ENCODE measurements around the gene NADK2.
"Not testable (repeated sequence)": the region's sequence is repeated elsewhere in the genome, so short reads cannot be mapped to it uniquely, and the experiment has no call there.

Gene NADK2, protein sequence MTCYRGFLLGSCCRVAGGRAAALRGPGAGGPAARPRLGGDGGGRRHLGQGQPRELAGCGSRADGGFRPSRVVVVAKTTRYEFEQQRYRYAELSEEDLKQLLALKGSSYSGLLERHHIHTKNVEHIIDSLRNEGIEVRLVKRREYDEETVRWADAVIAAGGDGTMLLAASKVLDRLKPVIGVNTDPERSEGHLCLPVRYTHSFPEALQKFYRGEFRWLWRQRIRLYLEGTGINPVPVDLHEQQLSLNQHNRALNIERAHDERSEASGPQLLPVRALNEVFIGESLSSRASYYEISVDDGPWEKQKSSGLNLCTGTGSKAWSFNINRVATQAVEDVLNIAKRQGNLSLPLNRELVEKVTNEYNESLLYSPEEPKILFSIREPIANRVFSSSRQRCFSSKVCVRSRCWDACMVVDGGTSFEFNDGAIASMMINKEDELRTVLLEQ

DNA sequence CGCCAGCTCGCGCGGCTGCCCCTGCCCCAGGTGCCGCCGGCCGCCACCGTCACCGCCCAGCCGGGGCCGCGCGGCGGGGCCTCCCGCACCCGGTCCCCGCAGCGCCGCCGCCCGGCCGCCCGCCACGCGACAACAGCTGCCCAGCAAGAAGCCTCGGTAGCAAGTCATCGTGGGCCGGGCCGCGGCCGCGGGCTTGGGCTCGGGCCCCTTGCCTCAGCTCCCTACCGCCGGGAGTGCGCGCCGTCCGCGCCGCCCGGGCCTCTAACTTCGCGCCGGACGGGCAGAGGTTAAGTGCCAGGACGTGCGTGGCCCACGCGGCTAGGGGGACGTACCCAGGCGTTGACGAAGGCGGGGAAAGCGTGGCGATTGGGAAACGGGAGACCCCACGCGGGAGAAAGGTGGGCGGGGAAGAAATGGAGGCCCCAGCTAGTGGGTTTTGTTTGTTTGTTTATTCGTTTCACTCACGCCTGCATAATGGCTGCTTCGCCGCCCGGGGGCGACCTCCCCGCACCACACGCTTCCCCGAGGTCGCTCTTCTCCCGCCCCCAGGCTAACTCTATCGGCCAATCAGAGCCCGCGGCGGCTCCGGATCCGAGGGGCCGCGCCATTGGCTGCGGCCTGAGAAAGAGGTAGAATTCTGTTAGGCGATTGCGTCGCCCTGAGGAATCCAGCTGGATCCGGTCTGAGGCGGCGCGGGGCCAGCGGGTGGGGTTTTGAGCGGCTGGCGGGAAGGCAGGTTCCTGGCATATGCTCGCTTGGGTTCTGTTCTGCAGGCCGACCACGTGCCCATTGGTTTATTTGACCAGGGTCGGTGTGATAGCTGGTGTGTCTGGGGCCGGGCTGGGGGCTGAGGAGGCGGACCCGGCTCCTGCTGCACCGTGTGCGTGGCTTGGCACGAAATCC lies at the start of gene NADK2:
TSS of gene NADK2 (minus strand) at position 295 of the 903 bp plus-strand sequence. CDS start at position 168, 127 bp downstream.
- DNase-seq (ENCODE audit: low spot score) = peak; percentile 97

DNA sequence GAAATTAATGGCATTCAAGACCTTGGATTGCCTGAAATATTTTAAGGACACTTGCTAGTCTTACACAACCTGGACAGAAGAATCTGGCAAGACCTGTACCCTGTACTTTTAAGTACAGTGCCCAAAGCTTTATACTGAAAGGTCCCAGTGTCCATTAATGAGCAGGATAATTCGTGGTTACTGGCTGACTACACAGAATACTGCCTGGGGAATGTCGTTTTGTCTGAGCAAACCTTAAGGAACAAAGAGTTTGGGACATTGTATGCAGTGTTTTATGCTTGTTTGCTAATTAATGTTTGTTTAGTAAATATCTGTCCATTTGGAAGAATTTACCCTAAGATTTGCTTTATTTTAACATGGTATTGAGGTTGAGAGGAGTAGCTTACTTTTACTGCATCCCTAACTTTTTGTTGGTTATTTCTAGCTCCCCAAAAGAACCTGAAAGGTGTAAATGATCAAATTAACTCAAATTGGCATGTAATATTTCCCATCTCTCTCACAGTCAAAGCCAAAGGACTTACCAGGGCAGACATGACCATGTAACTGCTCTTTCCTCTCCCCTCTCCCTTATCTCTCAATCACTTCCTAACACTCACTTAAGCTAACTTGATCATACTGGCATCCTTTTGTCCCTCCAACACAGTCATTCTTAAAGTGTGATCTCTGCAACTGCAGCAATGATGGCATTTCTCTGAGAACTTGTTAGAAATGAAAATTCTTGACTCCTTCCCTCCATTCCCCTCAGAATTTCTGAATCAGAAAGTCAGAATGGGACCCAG lies 44.3 kb upstream of the NADK2 start:
- DNase-seq (ENCODE audit: low spot score) = no peak

DNA sequence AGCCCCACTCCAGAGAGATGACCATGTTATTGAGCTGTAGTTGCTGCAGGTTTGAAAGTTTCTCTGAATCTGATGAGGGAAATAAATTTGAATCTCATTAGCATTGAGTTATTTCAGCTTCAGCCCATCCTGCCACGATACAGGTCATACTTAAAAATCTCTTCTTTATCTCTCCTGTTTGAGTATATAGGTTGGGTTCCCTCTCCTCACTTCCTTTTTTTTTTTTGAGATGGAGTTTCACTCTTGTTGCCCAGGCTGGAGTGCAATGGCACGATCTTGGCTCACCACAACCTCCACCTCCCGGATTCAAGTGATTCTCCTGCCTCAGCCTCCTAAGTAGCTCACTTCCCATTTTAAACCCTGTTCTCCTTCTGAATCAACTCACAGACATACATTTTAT lies 42.0 kb upstream of the NADK2 start:
- DNase-seq (ENCODE audit: low spot score) = not testable (repeated sequence)

DNA sequence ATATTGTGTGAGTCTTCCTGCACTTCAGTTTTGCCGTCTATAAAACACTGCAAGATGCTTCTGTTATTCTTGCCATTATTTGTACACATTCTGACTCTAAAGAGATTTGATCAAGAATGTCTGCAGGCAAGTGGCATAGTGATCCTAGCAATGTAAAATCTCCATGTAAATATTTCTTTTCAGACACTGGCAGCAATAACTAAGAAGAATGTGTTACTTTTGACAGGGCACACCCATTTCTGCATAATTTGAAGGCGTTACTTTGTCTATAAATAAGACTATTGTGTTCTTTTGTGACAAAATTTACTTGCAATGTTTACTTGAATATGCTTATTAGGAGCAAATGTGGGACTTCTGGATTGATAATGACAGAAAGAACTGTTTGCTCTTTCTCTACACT lies 39.9 kb upstream of the NADK2 start:
- no peak for DNase-seq (ENCODE audit: low spot score)

DNA sequence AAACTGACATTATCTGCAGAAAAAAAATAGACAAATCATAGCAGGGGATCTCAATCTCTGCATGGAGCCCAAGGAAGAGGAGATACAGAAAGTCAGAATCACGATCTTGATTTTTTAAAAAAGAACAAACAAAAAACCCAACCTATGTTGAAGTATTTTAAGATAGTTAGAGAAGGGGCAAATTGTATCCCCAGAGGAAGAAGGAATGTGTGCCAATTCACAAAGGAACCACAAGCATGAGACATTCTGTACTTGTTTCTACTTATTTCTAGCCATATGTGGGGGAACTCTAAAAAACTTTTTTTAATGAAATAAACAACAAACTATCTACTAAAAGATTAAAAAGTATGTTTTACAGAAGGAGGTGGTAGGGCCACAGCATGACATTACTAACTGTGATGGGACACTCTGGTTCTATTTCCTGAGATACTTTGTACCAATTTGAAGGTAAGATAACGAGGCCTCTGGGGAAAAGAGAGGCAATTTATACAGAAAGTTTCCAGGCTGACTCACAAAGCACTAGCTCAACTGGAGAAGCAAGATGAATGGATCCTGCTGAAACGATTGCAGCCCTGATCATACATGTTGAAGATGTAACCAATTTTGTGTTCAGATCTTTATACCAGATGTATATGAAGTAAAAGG lies 37.5 kb upstream of the NADK2 start:
- DNase-seq (ENCODE audit: low spot score) = no peak

DNA sequence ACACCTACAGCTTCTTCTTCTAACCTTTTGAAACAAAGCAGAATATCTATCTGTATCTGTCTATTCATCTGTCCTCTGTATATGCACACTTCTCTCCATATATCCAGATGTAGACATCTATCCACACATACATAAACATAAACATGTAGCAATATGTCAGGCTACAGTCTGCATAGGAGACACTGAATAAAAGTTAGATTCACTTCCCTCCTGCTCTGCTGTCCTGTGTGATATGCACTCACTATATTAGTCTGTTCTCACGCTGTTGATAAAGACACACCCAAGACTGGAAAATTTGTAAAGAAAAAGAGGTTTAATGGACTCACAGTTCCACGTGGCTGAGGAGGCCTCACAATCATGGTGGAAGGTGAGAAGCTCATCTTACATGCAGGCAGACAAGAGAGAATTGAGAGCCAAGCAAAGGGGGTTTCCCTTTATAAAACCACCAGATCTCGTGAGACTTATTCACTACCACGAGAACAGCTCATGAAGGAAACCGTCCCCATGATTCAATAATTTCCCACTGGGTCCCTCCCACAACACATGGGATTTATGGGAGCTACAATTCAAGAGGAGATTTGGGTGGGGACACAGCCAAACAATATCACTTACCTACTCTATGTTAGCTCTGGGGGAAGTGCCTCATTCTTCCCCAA lies 35.9 kb upstream of the NADK2 start:
- no peak for DNase-seq (ENCODE audit: low spot score)

DNA sequence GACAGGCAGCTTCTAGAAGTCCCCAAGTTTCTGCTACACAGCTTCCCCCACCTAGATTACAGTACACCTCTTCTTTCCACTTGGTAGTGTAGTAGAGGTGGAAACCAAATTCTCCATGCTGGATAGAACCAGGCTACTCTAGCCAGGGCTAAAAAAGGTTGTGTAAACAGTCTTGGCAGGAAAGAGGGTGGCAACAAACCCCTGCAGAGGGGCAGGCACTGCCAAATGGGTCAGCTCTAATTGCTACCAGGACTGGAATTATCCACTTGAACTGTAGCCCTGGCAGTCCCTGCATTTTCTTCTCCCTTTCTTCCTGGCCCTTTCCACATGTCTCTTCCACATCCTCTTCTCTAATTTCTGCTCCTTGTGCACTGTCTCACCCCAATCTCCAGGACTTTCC lies 35.1 kb upstream of the NADK2 start:
- peak; percentile 92 for DNase-seq (ENCODE audit: low spot score)

DNA sequence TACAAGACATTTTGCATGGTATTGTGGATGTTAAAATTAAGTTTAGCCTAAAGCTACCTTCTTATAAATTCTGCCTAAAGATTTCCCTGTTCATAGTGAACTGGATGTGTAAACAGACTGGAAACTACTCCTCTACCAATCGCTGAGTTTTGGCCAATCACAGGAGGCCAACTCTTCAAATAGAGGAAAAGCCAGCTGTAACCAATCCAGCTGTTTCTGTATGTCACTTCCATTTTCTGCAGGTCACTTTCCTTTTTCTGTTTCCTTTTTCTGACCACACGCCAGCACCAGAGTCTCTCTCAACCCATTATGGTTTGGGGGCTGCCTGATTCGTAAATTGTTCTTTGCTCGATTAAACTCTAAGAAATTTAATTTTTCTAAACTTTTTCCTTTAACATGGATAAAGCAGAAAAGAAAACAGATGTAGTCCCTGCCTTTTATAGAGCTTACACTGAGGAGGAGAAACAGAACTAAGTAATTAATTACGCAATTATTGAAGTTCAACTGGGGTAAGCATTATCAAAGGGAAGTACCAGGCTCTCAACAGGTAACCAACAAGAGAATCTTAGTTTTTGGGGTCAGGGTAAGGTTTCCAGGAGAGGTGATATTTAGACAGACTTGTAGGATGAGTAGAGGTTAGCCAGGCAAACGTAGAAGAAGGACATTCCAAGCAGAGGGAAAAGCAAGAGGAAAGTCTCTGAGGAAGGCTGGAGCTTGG lies 32.2 kb upstream of the NADK2 start:
- no peak for DNase-seq (ENCODE audit: low spot score)

DNA sequence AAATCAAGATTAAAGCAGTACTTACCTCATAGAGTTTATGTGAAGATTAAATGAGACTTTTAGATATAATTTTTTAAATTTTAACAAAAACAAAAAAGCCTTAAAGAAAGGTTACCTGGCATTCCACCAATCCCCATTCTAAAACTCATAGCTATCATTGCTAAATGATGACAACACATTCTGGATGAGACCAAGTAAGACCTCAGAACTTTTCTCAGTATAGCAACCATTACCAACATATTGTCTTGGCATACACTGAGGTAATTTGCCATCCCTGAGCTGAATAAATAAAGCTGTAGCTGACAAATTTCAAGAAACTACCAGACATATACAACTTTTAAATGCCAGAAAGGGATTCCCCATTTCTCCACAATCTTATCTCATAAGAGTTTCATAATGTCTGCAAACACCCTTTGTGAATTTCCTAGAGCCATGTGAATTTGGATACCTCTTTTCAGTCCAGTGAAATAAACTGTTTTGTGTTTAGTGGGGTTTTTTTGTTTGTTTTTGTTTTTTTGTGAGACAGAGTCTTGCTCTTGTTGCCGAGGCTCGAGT lies 30.5 kb upstream of the NADK2 start:
- no peak for DNase-seq (ENCODE audit: low spot score)

DNA sequence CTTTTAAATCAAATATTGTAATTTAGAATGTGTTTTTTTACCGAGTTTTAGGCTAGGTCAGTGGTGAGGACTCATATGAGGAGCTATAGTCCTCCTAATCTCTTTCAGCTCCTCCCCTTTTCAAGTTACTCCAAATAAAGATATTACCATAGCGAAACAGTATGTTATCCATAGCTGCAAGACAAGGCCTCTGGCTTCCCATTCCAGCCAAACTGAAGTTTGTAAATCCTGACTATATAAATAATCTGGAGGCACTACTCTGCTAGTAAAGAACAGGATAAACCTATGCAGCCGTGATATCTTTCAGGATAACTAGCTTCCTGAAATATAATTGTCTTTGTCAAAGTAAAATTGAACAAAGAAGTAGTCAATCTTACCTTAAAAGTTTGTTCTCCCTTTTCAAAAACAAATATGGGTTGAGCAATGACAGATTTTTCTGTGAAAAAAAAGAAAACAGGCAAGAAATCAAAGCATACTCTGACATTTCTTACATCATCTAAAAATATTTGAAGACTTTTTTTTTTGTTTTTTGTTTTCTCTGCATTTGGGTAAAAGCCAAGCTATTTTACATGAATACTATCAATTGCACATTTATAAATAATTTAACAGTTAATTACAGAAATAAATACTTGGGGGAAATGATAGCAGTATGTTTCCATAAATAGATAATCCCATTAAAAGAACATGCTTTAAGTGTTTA lies 29.3 kb upstream of the NADK2 start:
- DNase-seq (ENCODE audit: low spot score) = no peak

DNA sequence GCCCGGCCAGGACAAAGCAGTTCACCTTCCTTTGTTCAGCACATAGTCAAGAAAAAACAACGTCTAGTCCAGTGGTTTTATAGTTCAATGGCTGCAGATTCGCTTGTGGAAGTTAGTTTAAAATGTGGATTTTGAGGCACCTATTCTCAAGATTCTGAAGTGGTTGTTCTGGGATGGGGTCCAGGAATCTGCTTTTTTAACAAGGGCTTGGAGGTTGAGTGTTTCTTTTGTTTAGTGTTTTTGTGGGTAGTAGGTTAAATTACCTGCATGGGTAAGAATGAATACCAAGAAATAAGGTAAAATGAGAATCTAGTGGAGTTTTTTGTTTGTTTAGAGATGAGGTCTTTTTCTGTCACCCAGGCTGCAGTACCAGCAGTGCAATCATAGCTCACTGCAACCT lies 28.4 kb upstream of the NADK2 start:
- no peak for DNase-seq (ENCODE audit: low spot score)

DNA sequence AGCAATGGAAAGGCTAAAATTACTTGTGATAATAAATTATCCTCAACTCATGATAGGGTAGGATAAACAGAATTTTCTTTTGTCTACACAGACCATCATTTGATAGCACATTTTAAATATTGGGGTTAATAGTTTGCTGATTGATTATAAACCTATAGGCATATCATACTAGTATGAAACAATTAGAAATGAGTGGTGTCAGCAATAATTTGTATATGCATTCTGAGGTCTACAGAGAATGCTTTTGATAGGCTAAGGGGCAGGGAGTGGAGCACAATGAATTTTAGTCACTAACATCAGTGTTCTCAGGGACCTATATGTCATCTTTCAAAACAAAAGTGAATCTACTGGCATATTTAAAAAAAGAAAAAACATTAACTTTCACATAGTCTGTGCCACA lies 27.8 kb upstream of the NADK2 start:
- DNase-seq (ENCODE audit: low spot score) = no peak

DNA sequence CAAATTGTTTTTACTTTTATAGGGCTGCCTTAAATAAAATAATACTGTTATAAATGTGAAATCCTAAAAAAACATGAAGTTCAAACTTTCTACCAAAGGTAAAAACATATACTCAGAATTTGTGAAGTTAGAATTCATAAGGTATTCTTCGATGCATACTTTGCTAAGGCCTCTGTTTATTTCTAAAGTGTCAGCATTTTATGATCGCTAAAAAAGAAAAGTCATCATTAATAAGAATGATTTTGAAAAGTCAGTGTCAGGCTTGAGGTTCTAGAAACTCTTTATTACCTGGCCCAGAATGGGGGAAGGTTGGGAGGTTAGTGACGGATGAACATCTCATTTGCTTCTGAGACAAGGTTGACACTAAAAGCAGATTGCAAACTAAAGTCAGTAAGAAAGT lies 26.2 kb upstream of the NADK2 start:
- DNase-seq (ENCODE audit: low spot score) = no peak

DNA sequence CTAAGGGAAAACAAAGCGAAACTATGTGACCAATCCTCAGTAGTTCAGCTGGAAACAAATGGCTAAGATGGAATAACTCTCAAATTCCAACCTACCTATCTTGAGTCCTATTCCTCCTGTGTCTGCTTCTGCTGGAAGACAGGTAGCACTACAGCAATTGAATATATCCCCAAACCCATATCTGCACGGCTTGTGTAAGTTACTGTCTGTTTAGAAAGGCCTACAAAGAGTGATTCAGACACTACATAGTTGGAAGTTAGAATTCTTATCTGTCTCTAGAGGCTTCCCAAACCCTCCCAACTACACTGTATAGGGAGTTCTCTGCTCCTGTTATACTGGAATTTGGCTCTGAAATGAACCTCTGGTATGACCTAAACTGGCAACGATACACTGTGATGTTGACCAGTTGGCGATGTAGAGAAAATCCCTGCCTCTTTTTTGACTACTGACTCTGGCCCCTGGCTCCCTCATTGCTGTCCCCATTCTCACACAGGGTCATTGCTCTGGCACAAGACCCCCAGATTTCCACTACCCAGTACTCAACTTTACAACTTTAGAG lies 22.6 kb upstream of the NADK2 start:
- DNase-seq (ENCODE audit: low spot score) = no peak

DNA sequence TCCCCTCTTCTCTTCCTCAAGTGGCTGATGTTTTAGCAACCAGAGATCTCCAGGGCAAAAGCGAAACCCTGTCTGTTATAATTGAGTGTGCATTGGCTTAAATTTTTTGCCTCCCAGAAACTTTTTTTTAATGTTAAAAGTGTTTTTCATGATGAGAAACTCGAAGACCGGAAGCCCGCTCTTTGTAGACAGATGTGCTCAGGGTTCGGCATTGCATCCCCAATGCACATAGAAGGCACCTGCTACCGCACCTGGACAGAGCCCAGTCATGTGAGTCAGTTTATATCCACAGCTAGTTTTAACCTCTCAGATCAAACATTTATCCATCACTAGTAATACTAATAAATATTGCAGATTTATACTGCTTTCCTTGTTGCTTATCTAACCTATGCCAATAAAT lies 19.5 kb upstream of the NADK2 start:
- no peak for DNase-seq (ENCODE audit: low spot score)

DNA sequence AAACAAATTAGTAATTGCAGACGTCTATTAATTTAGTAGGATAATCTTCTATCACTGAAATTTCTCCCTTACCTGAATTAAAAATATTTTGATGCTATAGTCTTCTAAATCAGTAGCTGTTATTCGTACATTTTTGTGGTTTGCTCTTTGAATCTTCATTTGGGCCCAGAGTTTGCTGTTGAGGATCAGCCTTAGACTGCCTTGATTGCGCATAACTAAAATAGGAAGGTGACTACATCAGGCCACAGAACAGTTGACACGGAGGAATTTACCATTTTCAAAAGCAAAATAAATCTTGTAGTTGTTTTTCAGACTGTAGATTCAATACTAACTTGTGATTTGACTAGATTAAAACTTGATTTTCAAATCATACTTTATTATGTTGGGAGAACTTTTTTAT lies 11.8 kb upstream of the NADK2 start:
- DNase-seq (ENCODE audit: low spot score) = no peak

DNA sequence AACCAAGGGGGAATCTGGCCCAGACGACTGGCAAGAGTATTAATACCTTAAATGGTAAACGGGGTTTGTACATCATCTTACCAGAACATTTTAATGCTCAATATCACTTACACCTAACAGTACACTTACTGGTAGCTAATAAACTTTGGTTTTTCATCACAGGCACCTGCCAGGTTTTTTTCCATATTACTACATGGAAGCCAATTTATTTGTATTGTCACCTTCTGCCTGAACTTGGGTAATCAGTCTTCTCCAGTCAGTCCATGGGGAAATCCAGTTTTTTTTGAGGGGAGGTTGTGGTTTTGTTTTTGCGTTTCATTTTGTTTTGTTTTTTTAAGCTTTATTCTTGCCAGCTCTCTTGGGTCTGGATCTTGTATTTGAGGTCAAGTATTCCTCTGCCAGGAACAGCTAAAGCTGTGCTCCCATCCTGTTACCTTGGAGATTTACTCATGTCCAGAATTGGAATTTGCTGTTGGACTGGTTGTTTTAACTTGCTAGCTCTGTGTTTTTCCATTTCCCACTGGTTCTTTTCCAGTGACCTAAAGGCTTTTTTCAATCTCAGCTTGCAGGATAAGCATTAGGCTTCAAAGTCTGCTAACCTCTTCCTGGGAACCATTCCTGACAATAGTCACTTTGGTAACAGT lies 11.1 kb upstream of the NADK2 start:
- DNase-seq (ENCODE audit: low spot score) = peak; percentile 74

DNA sequence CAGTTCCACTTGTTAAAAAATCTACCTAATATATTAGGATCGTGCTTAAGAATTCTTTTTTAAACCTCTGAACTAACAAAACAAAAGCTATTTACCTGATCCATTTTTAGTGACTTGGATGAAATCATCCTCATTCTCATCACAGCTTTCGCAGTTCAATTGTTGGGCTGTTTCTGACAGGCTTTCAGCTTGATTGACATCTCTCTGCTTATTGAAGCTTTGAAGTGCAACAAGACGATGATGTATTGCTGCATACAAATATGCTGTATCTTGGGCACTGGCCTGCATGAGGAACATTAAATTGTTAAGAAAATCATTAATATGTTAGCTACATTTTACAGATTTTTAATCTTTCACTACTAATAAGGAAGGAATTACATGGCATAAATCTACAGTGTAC lies 9.5 kb upstream of the NADK2 start:
- DNase-seq (ENCODE audit: low spot score) = no peak

DNA sequence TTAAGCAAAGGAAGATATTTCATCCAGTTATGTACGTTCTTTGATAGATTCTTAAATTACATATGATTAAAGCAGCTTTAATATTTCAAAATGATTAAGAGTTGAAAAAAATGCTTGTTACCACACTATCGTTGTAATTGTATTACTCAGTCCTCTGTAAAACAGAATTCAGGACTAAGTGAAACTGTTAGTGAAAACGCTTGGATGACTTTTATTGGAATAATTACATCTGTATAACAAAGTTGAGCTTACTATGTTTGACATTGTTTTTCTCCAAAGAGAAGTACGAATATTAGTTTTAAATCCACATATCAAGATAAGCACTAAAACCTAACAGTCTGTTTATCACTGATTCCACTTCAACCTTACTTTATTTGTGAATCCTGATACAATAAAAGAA lies 8.7 kb upstream of the NADK2 start:
- no peak for DNase-seq (ENCODE audit: low spot score)
